HFF-Myc (cell line): ENCODE data around the gene TTC28.

Source experiments
- DNase-seq: peaks from one replicate; pipeline ENCODE4 v3.0.0-alpha.2; 2011; ENCODE audit warnings: low read depth; ENCODE audit errors: extremely low read depth
- H3K4me3 ChIP-seq: replicated peaks from 2 replicates; pipeline ENCODE4 v1.5.1; 2011; ENCODE audit warnings: low read depth, mild to moderate bottlenecking, control low read depth, low read length
- TF ChIP-seq, protein P1 (sequence below): IDR thresholded peaks from 2 replicates; pipeline ENCODE4 v1.5.1; 2012; ENCODE audit warnings: mild to moderate bottlenecking, low read depth, low read length, control low read depth; ENCODE audit errors: missing control alignments

Gene TTC28

DNA sequence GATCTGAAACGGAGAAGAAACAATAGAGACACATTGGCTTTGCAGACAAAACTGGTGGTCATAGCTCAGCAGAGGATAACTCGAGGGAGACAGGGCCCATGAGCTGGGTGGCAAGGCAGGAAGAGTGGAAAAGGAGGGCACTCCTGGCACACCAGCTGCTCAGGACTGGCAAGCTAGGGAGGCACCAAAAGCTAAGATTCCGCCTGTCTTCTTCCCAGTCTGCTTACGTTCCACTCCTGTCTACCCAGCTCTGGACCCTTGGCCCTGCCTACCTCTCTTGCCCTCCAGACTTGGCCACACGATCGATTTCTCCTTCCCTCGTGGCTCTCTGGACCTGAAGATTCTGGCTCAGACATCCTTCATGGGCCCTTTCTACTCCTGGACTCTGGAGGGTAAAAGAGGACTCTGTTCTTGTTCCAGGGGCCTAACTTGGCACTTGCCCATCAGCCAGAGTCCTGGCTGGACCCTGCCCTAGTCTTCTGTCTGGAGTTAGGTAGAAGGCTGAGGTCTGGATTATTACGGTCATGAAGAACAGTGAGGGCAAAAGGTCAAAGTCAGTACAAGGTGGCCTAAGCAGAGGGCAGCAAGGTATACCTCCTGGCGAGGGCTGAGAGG lies 645.4 kb downstream of the TTC28 start:
- DNase-seq = no peak
- TF ChIP-seq, protein P1, sequence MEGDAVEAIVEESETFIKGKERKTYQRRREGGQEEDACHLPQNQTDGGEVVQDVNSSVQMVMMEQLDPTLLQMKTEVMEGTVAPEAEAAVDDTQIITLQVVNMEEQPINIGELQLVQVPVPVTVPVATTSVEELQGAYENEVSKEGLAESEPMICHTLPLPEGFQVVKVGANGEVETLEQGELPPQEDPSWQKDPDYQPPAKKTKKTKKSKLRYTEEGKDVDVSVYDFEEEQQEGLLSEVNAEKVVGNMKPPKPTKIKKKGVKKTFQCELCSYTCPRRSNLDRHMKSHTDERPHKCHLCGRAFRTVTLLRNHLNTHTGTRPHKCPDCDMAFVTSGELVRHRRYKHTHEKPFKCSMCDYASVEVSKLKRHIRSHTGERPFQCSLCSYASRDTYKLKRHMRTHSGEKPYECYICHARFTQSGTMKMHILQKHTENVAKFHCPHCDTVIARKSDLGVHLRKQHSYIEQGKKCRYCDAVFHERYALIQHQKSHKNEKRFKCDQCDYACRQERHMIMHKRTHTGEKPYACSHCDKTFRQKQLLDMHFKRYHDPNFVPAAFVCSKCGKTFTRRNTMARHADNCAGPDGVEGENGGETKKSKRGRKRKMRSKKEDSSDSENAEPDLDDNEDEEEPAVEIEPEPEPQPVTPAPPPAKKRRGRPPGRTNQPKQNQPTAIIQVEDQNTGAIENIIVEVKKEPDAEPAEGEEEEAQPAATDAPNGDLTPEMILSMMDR = no peak
- no peak overlapping the region for H3K4me3 ChIP-seq

GRCh38 chr22:28032861-28033260 lies 646.8 kb downstream of the TTC28 start:
- H3K4me3 ChIP-seq = no peak overlapping the region
- no peak for DNase-seq
- TF ChIP-seq, protein P1 = no peak

DNA sequence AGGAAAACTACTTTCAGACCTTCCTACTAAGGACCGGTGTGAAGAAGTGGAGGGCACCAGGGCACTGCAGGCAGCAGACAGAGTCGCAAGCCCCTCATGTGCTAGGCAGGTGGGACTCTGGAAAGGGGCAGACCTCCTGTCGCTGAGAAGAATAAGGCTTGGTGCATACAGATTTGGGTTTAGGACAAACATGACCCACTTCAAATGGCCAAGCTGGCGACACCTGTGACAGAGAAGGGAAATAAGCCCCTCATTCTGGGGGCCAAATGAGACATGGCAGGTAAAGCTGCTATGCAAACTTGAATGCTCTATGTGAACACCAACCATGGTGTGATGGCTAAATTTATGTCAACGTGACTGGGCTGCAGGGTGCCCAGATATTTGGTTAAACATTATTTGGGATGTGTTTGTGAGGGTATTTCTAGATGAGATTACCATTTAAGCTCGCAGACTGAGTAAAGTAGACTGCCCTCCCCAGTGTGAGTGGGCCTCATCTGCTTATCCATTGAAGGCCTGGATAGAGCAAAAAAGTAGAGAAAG lies 648.2 kb downstream of the TTC28 start:
- DNase-seq = no peak
- H3K4me3 ChIP-seq = no peak overlapping the region
- TF ChIP-seq, protein P1 = no peak

DNA sequence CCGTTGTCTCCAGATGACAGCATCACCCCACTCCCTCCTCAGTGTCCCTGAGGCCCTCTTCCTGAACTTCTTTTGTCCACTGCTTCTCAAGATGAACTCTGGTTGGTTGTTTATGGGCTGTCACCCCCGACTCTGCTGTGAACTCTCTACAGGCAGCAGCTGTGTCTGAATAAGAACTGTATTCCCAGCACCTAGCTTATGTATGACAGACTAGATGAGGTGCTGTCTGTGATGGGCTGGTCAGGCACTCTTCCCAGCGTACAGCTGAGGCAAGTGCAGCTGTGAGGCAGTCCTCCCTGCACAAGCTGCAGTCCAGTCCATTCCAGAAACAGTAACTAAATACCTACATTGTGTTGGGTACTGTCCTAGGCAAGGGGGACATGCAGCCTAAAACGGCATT lies 649.2 kb downstream of the TTC28 start:
- DNase-seq = no peak
- TF ChIP-seq, protein P1 = no peak
- H3K4me3 ChIP-seq = no peak overlapping the region

GRCh38 chr22:28029956-28030355 lies 649.7 kb downstream of the TTC28 start:
- TF ChIP-seq, protein P1 = no peak
- no peak for DNase-seq
- H3K4me3 ChIP-seq = no peak overlapping the region

- DNase-seq = no peak
- H3K4me3 ChIP-seq = no peak overlapping the region
- TF ChIP-seq, protein P1 = no peak
These were observed 650.3 kb downstream of the TTC28 start for GRCh38 chr22:28029201-28029948.
